Measurements from ENCODE around the gene KIF21B. TPM values are rescaled to one million over a fixed set of nuclear protein-coding genes. Genes with fewer than 3 reads are reported as not detected.

Gene KIF21B
- total RNA-seq, 4 donors from 2014 or later: 0.29 to 11.3 (median 2.4) TPM

GRCh38 chr1:201015551-201016091, 7.9 kb downstream of the KIF21B start:
- DNase-seq: no peak
- Histone ChIP-seq H3K4me1 (peaks cover 0 to 6% of the 10 kb centered on the region in 2 donors), H3K36me3 (no peaks in the 10 kb centered on the region), H3K27me3 (no peaks in the 10 kb centered on the region), H3K4me3 (no peak overlapping the region), H3K27ac (no peak overlapping the region), H3K9me3 (no peaks in the 10 kb centered on the region)
- no peak for TF ChIP-seq CTCF (IDR thresholded peaks at IDR 0.05)
- no peak for TF ChIP-seq POLR2A (IDR thresholded peaks at IDR 0.05)
- intact Hi-C loops (cut with DNase I; ENCODE audit: low total_unique reads): no loop called here

GRCh38 chr1:201014816-201015200, 8.7 kb downstream of the KIF21B start:
- intact Hi-C loops (cut with DNase I; ENCODE audit: low total_unique reads): no loop called here
- H3K27me3 ChIP-seq: no peaks in the 10 kb centered on the region
- H3K4me1 ChIP-seq: peaks cover 0 to 6% of the 10 kb centered on the region in 2 donors
- no peak for DNase-seq
- no peaks in the 10 kb centered on the region for H3K36me3 ChIP-seq
- no peak overlapping the region for H3K4me3 ChIP-seq
- TF ChIP-seq CTCF (IDR thresholded peaks at IDR 0.05) (no peak), POLR2A (IDR thresholded peaks at IDR 0.05) (no peak)
- no peak overlapping the region for H3K27ac ChIP-seq
- no peaks in the 10 kb centered on the region for H3K9me3 ChIP-seq

GRCh38 chr1:201013991-201014815, 9.3 kb downstream of the KIF21B start:
- Histone ChIP-seq H3K9me3 (no peaks in the 10 kb centered on the region), H3K4me1 (peaks cover 0 to 6% of the 10 kb centered on the region in 2 donors), H3K27me3 (no peaks in the 10 kb centered on the region), H3K27ac (no peak overlapping the region), H3K36me3 (no peaks in the 10 kb centered on the region), H3K4me3 (no peak overlapping the region)
- intact Hi-C loops (cut with DNase I; ENCODE audit: low total_unique reads): no loop called here
- no peak for TF ChIP-seq POLR2A (IDR thresholded peaks at IDR 0.05)
- TF ChIP-seq CTCF (IDR thresholded peaks at IDR 0.05): no peak
- DNase-seq: no peak

- H3K4me3 ChIP-seq: no peak overlapping the region
- no peak for DNase-seq
- no peak overlapping the region for H3K27ac ChIP-seq
- no peaks in the 10 kb centered on the region for H3K36me3 ChIP-seq
- H3K27me3 ChIP-seq: no peaks in the 10 kb centered on the region
- intact Hi-C loops (cut with DNase I; ENCODE audit: low total_unique reads): no loop called here
- TF ChIP-seq CTCF (IDR thresholded peaks at IDR 0.05) (no peak), POLR2A (IDR thresholded peaks at IDR 0.05) (no peak)
- no peaks in the 10 kb centered on the region for H3K9me3 ChIP-seq
- peaks cover 0 to 6% of the 10 kb centered on the region in 2 donors for H3K4me1 ChIP-seq
These were observed 10.5 kb downstream of the KIF21B start for GRCh38 chr1:201013031-201013485.

GRCh38 chr1:201011616-201012015, 11.9 kb downstream of the KIF21B start:
- intact Hi-C loops (cut with DNase I; ENCODE audit: low total_unique reads): no loop called here

More at GRCh38 chr1:201011616-201012015, 11.9 kb downstream of the KIF21B start:
- peaks cover 0 to 5% of the 10 kb centered on the region in 2 donors for H3K4me1 ChIP-seq
- H3K4me3 ChIP-seq: no peak overlapping the region
- no peak overlapping the region for H3K27ac ChIP-seq
- TF ChIP-seq CTCF (IDR thresholded peaks at IDR 0.05) (no peak), POLR2A (IDR thresholded peaks at IDR 0.05) (no peak)
- H3K36me3 ChIP-seq: no peaks in the 10 kb centered on the region
- no peak for DNase-seq
- H3K27me3 ChIP-seq: no peaks in the 10 kb centered on the region
- no peaks in the 10 kb centered on the region for H3K9me3 ChIP-seq

All from uterus (tissue), 4 donors.